MCF 10A (cell line): ENCODE measurements around the gene MAN2A2. TPM values are rescaled to one million over a fixed set of nuclear protein-coding genes. Genes with fewer than 3 reads are reported as not detected.
"Not testable (repeated sequence)": the region's sequence is repeated elsewhere in the genome, so short reads cannot be mapped to it uniquely, and the experiment has no call there.

Source experiments
- BruUV-seq: library from RNA; stranded (reverse); fragments of 400-500 nt; replicated peaks from 2 replicates; lab custom pipeline; 2021; lab: Mats Ljungman, UMichigan
- CTCF ChIA-PET: fragments of 300-600 bp; sonication (Branson Sonifier 250); formaldehyde crosslinking; extraction: SDS; loops from one replicate; lab custom pipeline; 2021; ENCODE audit warnings: antibody characterized with exemption, inconsistent platforms; lab: Yijun Ruan, JAX
- POLR2A ChIA-PET: fragments of 300-600, 350-650 bp; sonication (Branson Sonifier 250); formaldehyde crosslinking; extraction: SDS; loops from one replicate; lab custom pipeline; 2020; ENCODE audit warnings: antibody characterized with exemption, inconsistent platforms; lab: Yijun Ruan, JAX
- DNase-seq: peaks from one replicate; pipeline ENCODE4 v3.0.0-alpha.2; 2018; ENCODE audit not compliant: unreplicated experiment
- H3K27ac Mint-ChIP-seq: one replicate; pipeline ENCODE4 v1.8.0; 2022; ENCODE audit warnings: mild to moderate bottlenecking, low read depth, mixed read lengths; ENCODE audit not compliant: unreplicated experiment
- H3K27me3 Mint-ChIP-seq: one replicate; pipeline ENCODE4 v1.8.0; 2022; ENCODE audit warnings: mixed read lengths; ENCODE audit not compliant: insufficient read depth, unreplicated experiment
- H3K36me3 Mint-ChIP-seq: one replicate; pipeline ENCODE4 v1.8.0; 2022; ENCODE audit warnings: mild to moderate bottlenecking, moderate library complexity, mixed read lengths; ENCODE audit not compliant: insufficient read depth, unreplicated experiment
- H3K4me1 Mint-ChIP-seq: one replicate; pipeline ENCODE4 v1.8.0; 2022; ENCODE audit warnings: mixed read lengths; ENCODE audit not compliant: insufficient read depth, unreplicated experiment
- H3K4me3 Mint-ChIP-seq: one replicate; pipeline ENCODE4 v1.8.0; 2022; ENCODE audit warnings: mild to moderate bottlenecking, moderate library complexity, mixed read lengths; ENCODE audit not compliant: unreplicated experiment
- H3K9me3 Mint-ChIP-seq: one replicate; pipeline ENCODE4 v1.8.0; 2022; ENCODE audit warnings: mixed read lengths; ENCODE audit not compliant: unreplicated experiment
- CTCF ChIP-seq: fragments of 200-600 bp; IDR thresholded peaks from one replicate; pipeline ENCODE4 v1.8.0; 2022; ENCODE audit warnings: antibody characterized with exemption, mild to moderate bottlenecking; ENCODE audit not compliant: unreplicated experiment
- intact Hi-C: fragments of 100-400 bp; cut with micrococcal nuclease; formaldehyde crosslinking; loops from 2 replicates; pipeline ENCODE4 v1.14.1; 2022
- total RNA-seq: library from RNA; stranded (reverse); gene quantifications from 2 replicates; pipeline ENCODE4 v1.2.3, GENCODE V29; 2022

Gene MAN2A2
- total RNA-seq, 1 experiment from 2014 or later = 42.4 TPM

DNA sequence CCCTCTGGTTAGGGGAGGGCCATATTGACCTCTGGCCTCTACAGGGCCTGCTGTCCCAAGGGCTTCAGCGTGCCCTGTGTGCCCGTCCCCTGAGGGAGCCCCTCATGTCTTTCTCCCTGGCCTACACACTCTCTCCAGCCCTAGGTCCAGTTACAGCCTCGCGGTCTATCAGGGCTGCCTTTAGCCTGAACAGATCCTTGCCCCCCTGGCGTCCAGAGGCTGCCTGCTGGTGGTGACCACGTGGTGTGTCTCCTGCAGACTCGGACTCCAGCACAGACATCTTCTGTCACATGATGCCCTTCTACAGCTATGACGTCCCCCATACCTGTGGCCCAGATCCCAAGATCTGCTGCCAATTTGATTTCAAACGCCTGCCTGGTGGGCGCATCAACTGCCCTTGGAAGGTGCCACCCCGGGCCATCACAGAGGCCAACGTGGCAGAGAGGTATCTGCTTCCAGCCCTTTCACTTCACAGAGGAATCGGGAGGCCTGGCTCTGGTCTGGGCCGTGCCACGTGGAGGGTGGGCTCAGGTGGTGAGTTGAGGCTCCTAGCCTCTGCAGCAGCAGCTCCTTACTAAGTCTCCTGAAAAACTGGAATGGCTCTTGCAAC, 4.1 kb downstream of the MAN2A2 start:
- intact Hi-C loops = no loop called here
- Mint-ChIP-seq H3K4me1 (no peaks in the 10 kb centered on the region), H3K9me3 (no peaks in the 10 kb centered on the region), H3K27ac (no peak overlapping the region), H3K27me3 (no peaks in the 10 kb centered on the region), H3K4me3 (no peak overlapping the region), H3K36me3 (peaks cover 33% of the 10 kb centered on the region)
- no peak for TF ChIP-seq CTCF
- ChIA-PET POLR2A (interaction anchor here (3.3 kb wide), 1 partner anchor 24 kb away, joined by 15 read pairs; the partner anchor contains the start of gene HDDC3), CTCF (no interaction called here)
- DNase-seq = no peak
- BruUV-seq = no TSS peak

GRCh38 chr15:90907838-90908507, 4.9 kb downstream of the MAN2A2 start:
- H3K36me3 Mint-ChIP-seq = peaks cover 33% of the 10 kb centered on the region
- no peaks in the 10 kb centered on the region for H3K4me1 Mint-ChIP-seq
- H3K9me3 Mint-ChIP-seq = no peaks in the 10 kb centered on the region
- DNase-seq = no peak
- intact Hi-C loops = no loop called here
- BruUV-seq = no TSS peak
- CTCF ChIA-PET = interaction anchor here (0.6 kb wide), 1 partner anchor 22 kb away, joined by 3 read pairs; no protein-coding TSS in a partner anchor
- H3K4me3 Mint-ChIP-seq = no peak overlapping the region
- no peaks in the 10 kb centered on the region for H3K27me3 Mint-ChIP-seq
- POLR2A ChIA-PET = interaction anchor here (3.3 kb wide), 1 partner anchor 23 kb away, joined by 15 read pairs; the partner anchor contains the start of gene HDDC3
- no peak overlapping the region for H3K27ac Mint-ChIP-seq
- no peak for TF ChIP-seq CTCF

DNA sequence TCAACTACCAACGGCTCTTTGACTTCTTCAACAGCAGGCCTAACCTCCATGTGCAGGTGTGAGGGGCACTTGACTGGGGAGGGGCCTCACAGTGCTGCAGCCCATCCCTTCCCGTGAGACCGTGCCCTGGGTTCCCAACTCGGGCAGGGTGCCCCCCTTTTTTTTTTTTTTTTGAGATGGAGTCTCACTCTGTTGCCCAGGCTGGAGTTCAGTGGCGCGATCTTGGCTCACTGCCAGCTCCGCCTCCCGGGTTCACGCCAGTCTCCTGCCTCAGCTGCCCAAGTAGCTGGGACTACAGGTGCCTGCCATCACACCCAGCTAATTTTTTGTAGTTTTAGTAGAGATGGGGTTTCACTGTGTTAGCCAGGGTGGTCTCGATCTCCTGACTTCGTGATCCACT, 6.3 kb downstream of the MAN2A2 start:
- H3K9me3 Mint-ChIP-seq, H3K4me3 Mint-ChIP-seq, H3K4me1 Mint-ChIP-seq, BruUV-seq, H3K27me3 Mint-ChIP-seq, H3K27ac Mint-ChIP-seq, DNase-seq, intact Hi-C loops, CTCF ChIA-PET: not testable (repeated sequence)
- H3K36me3 Mint-ChIP-seq = peaks cover 41% of the 10 kb centered on the region
- POLR2A ChIA-PET = interaction anchor here (0.6 to 0.7 kb wide), 2 partner anchors 20 to 928 kb away, joined by 3 read pairs; no protein-coding TSS in a partner anchor

GRCh38 chr15:90909976-90910375, 6.9 kb downstream of the MAN2A2 start:
- BruUV-seq = no TSS peak
- POLR2A ChIA-PET = no interaction called here
- no peaks in the 10 kb centered on the region for H3K9me3 Mint-ChIP-seq
- no peaks in the 10 kb centered on the region for H3K4me1 Mint-ChIP-seq
- H3K4me3 Mint-ChIP-seq = no peak overlapping the region
- no peak for DNase-seq
- TF ChIP-seq CTCF = no peak
- H3K36me3 Mint-ChIP-seq = peaks cover 46% of the 10 kb centered on the region
- intact Hi-C loops = no loop called here
- CTCF ChIA-PET = interaction anchor here (0.9 kb wide), 1 partner anchor 22 kb away, joined by 4 read pairs; the partner anchor contains the start of gene HDDC3
- no peaks in the 10 kb centered on the region for H3K27me3 Mint-ChIP-seq
- no peak overlapping the region for H3K27ac Mint-ChIP-seq
